MM.1S (cell line): ENCODE results near the gene MED27.

Experiments used
- EZH2 ChIP-seq: fragments of 300-600 bp; sonication (generic); optimal IDR thresholded peaks from 2 replicates; pipeline ENCODE3; 2017; ENCODE audit warnings: low read depth, mild to moderate bottlenecking, antibody characterized with exemption, low read length, mixed read lengths
- EZH2phosphoT487 ChIP-seq: fragments of 300-600 bp; sonication (generic); IDR thresholded peaks from 2 replicates; pipeline ENCODE4 v1.6.1; 2018; ENCODE audit warnings: antibody characterized with exemption, low read length
- TF ChIP-seq, protein P1 (sequence below): fragments of 300-600 bp; sonication (generic); IDR thresholded peaks from 2 replicates; pipeline ENCODE4 v1.5.1; 2016; ENCODE audit warnings: antibody characterized with exemption, low read length, mixed read lengths

DNA sequence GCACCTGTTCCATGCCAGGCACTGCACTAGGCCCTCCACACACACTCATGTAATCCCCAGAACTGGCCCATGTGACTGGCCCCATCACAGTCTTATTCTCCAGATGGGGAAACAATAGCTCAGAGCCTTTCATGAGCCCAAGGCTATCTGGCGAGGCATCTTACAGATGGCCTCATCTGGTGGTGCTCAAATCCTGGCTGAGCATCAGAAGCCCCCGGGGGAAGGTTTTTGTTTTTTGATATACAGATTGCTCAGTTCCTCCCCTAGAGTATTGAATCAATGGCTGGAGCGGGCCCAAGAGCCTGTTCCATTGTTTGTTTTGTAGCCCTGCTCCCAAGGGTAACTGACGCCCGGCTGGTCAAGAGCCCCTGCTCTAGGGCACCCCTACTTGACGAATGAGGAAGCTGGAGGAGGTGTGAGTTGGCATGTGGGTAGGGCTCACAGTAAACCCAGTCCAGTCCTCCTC lies 194.5 kb downstream of the MED27 start:
- TF ChIP-seq, protein P1, sequence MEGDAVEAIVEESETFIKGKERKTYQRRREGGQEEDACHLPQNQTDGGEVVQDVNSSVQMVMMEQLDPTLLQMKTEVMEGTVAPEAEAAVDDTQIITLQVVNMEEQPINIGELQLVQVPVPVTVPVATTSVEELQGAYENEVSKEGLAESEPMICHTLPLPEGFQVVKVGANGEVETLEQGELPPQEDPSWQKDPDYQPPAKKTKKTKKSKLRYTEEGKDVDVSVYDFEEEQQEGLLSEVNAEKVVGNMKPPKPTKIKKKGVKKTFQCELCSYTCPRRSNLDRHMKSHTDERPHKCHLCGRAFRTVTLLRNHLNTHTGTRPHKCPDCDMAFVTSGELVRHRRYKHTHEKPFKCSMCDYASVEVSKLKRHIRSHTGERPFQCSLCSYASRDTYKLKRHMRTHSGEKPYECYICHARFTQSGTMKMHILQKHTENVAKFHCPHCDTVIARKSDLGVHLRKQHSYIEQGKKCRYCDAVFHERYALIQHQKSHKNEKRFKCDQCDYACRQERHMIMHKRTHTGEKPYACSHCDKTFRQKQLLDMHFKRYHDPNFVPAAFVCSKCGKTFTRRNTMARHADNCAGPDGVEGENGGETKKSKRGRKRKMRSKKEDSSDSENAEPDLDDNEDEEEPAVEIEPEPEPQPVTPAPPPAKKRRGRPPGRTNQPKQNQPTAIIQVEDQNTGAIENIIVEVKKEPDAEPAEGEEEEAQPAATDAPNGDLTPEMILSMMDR = no peak
- TF ChIP-seq EZH2phosphoT487 (no peak), EZH2 (no peak)
